HG02981 (cell line): ENCODE data around the gene PCSK1N.
A peak's percentile ranks its signal among the peaks of the same experiment; 100 is the strongest.
"Not testable (repeated sequence)": the region's sequence is repeated elsewhere in the genome, so short reads cannot be mapped to it uniquely, and the experiment has no call there.

Experiments used
- ATAC-seq: cut with Tn5 transposase; IDR thresholded peaks from one replicate; pipeline ENCODE4 v1.9.1; 2021; ENCODE audit warnings: mild to moderate bottlenecking, moderate library complexity; ENCODE audit not compliant: unreplicated experiment

PCSK1N gene

DNA sequence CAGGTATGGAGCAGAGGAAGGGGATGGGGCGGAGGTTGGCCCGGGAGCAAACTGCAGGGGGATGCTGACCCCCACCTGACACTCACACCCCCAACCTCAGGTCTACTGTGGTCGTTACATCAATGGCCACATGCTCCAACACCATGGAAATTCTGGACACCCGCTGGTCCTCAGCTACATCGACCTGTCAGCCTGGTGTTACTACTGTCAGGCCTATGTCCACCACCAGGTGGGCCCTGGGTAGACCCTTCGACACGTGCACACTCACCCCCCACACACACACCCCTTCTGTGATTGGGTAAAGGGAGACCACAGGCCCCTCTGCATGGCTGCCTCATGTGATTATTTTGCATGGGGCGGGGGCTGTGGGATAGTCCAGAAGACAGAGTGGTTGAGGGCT, 11.3 kb downstream of the PCSK1N start:
- ATAC-seq: no peak

DNA sequence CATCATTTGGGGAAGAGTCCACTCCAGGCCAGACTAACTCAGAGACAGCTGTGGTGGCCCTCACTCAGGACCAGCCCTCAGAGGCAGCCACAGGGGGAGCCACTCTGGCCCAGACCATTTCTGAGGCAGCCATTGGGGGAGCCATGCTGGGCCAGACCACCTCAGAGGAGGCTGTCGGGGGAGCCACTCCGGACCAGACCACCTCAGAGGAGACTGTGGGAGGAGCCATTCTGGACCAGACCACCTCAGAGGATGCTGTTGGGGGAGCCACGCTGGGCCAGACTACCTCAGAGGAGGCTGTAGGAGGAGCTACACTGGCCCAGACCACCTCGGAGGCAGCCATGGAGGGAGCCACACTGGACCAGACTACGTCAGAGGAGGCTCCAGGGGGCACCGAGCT, 12.4 kb downstream of the PCSK1N start:
- no peak for ATAC-seq

DNA sequence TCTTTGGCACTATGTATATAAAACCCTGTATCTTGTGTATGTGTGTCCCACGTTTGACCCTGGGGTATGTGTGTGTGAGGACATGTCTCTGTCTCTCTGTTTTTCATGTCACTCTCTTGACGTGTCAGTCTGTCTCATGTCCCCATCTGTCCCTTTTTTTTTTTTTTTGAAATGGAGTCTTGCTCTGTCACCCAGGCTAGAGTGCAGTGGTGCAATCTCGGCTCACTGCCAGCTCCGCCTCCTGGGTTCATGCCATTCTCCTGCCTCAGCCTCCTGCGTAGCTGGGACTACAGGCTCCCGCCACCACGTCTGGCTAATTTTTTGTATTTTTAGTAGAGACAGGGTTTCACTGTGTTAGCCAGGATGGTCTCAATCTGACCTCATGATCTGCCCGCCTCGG, 16.0 kb downstream of the PCSK1N start:
- not testable (repeated sequence) for ATAC-seq

DNA sequence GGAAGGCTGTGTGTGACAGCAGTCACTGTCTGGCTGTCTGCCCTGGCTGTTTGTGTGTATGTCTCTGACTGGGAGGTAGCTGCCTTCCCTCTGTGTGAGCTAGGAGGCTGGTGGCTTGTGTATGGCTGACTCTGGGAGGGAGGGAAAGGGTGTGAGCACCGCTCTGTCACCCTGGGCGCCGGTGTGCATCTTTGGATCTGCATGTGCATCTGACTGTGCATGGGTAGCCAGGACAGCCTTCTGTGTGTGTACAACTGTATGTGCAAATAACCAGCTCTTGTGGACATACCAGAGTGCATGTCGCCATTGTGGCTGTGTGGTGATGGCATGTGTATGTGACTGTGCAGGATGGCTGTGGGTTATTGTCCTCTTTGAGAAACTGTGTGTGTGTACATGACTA, 16.5 kb downstream of the PCSK1N start:
- ATAC-seq: no peak

DNA sequence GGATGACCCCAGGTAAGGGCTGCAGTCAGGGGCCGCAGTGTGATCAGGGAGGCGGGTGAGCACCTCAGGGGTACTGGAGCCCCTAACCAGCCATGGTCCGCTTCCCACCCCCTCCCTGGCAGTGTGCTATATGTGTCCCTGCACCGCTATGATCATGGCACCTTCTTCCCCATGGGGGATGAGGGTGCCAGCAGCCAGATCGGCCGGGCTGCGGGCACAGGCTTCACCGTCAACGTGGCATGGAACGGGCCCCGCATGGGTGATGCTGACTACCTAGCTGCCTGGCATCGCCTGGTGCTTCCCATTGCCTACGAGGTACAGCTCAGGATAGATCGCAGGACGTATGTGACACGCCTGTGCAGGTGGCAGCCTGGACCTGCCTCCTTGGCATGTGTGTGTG, 17.3 kb downstream of the PCSK1N start:
- no peak for ATAC-seq

DNA sequence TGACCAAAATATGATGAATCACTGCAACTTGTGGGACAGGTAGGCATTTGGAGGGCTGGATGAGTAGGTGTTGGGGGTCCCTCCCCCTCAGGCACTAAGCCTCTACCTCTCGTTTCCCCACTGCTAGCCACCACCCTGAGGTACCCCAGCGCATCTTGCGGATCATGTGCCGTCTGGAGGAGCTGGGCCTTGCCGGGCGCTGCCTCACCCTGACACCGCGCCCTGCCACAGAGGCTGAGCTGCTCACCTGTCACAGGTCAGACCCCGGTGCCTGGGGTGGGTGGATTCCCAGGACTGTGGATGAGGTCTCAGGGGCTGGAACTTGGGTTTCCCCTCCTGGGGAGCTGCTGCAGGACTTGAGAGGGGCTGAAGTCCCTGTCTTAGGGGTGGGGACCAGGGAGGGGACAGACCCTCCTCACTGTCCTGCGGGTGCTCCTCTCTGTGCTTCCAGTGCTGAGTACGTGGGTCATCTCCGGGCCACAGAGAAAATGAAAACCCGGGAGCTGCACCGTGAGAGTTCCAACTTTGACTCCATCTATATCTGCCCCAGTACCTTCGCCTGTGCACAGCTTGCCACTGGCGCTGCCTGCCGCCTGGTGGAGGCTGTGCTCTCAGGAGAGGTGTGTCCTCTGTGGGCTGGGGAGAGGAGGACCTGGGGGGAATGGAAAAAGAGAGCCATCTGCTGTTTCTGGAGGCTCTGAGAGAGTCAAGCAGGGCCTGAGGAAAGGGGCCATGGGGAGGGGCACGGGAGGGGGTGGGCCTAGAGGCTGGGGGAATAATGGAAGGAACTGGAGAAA, 19.2 kb downstream of the PCSK1N start:
- no peak for ATAC-seq

DNA sequence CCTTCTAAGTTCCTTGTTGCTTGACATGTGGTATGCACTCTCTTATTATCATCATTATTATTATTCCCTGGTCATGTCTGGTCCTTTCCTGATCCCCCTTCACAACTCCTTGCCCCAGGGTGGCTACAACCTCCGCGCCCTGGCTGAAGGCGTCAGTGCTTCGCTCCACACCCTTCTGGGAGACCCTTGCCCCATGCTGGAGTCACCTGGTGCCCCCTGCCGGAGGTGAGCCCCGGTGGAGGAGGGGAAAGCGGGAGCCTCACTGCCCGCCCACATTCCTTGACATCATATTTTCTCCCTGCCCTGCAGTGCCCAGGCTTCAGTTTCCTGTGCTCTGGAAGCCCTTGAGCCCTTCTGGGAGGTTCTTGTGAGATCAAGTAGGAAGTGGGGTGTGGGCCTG, 20.1 kb downstream of the PCSK1N start:
- no peak for ATAC-seq

DNA sequence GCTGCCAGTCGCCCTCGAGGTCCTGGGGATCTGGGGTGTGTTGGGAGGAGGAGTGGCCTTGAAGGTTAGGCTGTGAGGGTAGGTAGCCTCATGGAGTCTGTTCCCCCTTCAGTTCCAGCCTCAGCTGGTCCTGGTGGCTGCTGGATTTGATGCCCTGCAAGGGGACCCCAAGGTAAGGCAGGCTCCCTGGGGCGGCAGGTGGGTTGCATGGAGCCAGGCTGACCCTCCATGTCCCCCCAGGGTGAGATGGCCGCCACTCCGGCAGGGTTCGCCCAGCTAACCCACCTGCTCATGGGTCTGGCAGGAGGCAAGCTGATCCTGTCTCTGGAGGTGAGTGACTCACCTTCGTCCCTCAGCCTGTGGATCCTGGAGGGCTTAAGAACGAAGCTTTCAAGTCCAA, 20.7 kb downstream of the PCSK1N start:
- ATAC-seq: no peak

DNA sequence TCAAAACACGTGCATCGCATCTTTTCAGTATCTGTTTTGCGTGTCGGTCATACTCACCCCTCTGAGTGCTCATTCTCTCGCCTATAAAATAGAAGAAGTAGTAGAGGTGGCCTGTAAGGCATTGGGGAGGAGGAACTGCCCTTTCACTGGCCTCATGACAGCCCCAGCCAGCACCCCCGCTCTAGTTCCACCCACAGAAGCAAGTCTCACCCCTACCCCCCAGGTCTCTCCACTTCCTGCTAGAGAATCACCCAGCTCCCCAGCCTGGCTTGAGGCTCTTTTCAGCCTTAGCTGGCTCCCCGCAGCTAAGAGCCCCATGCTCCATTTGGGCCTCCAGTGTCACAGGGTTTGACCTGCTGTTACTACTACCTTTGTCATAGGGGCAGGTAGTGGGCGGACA, 21.8 kb downstream of the PCSK1N start:
- no peak for ATAC-seq

DNA sequence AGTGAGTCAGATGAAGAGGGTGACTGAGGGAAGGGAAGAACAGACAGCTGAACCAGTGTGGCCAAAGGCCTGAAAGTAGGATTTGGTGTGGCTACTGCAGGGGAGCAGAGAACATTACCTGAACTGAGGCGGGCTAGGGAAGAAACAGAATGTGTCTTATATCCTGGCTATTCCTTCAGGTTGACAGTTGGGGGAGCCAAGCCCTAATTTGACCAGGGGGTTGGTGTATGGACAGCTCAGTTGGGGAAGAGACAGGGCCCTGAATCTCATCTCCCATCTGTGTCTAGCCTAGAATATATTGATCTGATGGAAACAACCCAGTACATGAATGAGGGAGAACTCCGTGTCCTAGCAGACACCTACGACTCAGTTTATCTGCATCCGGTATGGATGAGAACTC, 29.3 kb downstream of the PCSK1N start:
- no peak for ATAC-seq

DNA sequence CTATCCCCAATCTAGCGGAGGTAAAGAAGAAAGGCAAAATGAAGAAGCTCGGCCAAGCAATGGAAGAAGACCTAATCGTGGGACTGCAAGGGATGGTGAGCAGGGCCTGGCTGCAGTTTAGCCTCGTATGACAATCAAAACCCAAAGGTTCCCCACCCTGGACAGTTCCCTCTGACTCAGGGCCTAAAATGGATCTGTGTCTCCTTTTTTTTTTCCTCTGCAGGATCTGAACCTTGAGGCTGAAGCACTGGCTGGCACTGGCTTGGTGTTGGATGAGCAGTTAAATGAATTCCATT, 32.6 kb downstream of the PCSK1N start:
- no peak for ATAC-seq

DNA sequence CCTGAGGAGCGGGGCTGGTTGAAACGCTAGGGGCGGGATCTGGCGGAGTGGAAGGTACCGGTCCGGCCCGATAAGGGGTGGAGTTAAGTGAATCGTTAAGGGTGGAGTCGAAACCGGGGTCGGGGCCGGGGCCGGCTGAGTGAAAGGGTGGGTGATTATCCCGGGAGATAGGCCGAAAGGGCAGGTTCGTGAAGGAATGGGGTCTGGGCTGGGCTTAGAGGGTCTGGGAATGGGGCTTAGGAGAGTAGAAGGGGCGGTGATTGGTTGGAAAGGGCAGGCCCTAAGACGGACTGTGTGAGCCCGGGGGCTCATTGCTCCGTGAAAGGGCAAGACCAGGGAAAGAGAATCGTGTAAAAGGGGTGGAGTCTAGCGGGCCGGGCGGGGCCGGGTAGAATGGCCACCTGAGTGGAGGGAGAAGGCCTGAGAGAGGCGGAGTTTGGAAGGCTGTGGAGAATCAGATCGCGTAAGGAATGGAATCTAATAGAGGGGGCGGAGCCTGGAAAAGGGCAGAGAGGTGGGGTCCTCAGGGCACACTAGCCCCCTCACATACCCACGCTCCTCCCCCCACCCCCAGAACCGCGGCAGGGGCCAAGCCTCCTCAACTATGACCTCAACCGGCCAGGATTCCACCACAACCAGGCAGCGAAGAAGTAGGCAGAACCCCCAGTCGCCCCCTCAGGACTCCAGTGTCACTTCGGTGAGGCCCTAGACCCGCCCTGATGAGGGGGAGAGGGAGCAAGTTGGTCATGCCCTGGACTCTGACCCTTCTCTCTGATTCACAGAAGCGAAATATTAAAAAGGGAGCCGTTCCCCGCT, 33.1 kb downstream of the PCSK1N start:
- peak; percentile 49 for ATAC-seq

DNA sequence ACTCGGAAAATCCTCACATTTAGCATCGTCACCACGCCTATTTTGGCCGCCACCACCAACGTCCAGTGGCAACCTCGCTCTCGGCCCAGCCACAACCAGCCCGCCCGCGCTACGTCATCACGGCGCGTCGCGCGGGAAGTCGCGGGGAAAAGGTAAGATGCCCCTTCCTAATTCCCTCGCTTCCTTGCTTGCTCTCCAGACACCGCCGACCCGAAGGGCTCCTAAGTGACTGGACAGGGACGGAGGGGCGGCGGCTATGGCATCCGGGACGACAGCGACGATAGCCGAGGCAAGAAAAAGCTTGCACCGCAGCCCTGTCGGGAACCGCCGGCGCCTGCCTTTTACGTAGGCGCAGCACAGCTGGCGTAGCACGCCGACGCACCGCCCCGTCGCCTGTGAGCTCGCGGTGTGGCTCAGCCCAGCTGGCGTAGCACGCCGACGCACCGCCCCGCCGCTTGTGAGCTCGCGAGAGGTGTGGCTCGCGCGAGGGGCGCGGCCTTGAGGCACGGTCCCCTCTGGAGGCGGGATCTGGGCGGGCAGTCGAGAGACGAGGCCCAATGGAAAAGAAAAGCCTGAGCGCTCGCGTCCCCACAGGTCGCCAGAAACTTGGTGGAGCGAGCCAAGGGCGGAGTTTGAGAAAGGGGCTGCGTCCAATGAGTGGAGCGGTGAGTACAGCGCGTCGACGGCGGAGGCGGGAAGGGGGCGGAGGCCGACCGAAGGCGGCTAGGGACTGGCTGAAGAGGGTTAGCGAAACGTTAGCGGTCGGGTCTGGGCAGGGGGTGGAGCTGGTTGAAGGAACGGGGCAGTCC, 33.9 kb downstream of the PCSK1N start, which contains the start of gene HDAC6:
HDAC6 (plus strand) TSS at position 788 of the 809 bp plus-strand sequence. CDS start 626 bp downstream, outside the sequence.
- peak; percentile 86 for ATAC-seq

DNA sequence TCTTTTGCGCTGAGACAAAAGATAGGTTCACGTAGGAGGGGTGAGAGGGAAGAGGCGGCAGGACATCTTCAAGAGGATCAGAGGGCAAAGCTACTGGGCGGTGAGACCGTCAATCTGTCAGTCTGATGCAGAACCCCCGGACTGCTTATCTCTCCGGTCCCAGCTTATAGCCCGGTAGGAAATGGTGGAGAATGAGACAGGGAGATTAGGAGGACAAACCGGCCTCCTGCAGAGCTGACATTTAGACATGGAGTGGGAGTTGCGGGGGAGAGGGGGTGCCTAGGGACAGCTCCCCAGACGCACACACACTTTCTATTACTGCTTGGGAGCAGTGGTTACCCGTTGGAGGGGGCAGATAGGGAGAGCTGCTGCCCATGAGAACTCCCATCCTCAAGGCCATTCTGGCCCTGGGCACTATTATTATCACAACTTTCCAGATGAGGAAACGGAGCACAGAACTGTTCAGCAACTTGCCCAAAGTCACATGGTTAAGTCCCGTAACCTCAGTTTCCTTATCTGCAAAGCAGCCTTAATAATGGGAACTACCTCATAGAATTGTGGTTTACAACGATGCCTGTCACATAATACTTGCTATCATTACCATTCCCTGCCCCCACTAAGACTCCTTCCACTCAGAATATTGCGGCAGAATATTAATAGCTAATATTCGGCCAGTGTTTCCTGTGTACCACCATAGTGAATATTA, 34.7 kb downstream of the PCSK1N start:
- ATAC-seq: no peak

DNA sequence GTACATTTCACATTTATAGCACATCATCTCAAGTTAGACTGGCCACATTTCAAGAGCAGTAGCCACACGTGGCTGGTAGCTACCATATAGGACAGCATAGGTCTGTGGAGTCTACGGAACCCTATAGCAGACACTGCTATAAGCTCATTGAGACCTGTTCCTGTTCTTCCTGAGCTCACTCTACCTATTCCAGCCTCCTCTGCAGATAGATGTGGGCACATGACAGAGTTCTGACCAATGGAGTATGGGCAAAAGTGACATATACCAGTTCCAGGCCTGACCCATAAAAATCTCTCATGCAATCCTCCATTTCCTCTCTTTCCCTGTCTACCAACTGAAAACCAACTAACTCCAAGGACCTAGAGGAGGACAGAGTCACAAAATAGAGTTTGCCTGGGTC, 37.1 kb downstream of the PCSK1N start:
- no peak for ATAC-seq

DNA sequence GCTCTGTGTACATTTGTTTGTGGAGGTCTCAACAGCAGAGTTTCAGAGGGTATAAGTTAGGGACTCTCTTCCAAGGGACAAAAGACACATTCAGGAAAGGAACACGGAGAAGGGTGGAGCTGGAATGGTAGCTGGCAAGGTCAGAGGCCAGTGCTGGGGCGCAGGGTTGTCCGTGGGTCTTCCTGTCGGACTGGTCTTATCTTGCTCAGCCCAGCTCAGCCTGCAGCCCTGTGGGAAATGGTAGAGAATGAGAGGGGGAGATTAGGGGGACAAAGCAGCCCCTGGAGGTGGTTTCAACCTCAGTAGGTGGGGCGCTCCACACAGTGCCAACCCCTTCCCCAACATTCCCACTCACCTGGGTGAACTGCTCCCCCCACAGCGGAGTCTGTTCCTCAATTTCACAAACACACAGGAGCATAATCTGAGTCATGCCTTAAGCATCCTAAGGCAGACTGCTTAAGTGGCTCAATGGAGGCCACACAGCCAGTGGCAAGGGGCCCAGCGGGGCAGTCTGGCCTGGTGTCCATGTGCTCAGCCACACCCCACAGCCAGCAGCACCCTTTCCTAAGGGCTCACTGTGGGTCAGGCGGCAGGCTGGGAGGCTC, 40.4 kb downstream of the PCSK1N start:
- ATAC-seq: no peak

DNA sequence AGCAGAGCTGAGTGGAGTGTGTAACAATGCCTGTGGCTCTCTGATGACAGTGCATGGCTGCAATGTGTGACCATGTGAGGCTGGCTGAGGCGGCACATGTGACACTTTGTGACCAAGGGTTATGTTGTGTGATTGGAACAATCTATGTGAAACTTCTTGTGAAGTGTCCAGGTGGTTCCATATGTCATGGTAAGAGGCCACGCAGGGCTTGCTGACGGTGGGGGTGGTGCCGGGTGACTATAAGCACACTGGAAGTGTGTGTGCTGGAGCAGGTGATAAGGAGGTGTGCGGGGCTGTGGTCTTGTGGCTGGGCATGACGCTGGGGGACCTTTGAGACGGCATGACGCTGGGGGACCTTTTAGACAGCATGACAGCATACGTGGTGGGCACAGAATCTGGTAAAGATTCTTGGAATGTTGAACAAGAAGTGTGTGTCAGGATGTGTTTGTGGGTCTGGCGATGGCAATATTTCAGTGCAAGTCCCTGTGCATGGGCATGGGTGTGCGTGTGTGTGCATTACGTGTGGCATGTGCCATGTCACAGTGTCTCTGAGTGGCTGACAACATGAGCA, 41.0 kb downstream of the PCSK1N start:
- no peak for ATAC-seq

DNA sequence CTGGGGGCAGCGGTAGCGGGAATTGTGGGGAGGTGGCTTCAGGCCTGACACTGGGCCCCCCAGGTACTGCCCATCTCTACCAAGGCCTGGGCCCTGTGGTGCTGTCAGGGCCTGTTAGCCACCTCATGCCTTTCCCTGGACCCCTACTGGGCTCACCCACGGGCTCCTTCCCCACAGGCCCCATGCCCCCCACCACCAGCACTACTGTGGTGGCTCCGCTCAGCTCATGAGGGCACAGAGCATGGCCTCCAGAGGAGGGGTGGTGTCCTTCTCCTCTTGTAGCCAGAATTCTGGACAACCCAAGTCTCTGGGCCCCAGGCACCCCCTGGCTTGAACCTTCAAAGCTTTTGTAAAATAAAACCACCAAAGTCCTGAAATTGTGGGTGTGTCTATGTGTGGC, 41.5 kb downstream of the PCSK1N start:
- ATAC-seq: no peak

DNA sequence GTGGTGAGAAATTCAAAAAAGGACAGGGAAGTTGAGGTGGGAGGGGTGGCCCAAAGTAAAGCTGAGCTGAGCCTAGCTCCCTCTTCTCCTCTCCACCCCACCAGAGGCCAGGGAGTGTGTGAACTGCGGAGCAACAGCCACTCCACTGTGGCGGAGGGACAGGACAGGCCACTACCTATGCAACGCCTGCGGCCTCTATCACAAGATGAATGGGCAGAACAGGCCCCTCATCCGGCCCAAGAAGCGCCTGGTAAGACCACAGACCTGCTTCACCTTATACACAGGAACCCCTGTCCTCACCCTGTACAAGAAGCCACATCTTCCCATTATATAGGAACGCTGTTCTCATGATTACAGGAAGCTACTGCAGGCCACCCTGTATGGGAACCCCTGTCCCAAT, 43.2 kb downstream of the PCSK1N start:
- ATAC-seq: no peak
